DMS53 treated with DMSO at 0.1 percent for 48 hours (cell line): ENCODE data around the gene MYBBP1A.
A peak's percentile ranks its signal among the peaks of the same experiment; 100 is the strongest.
"Not testable (repeated sequence)": the region's sequence is repeated elsewhere in the genome, so short reads cannot be mapped to it uniquely, and the experiment has no call there.

Source experiments
- DNase-seq: peaks from one replicate; lab custom pipeline; 2025; ENCODE audit not compliant: unreplicated experiment; lab: John Stamatoyannopoulos, UW

MYBBP1A gene

GRCh38 chr17:4554997-4555799 is at the start of gene MYBBP1A:
MYBBP1A (minus strand) TSS chr17:4555384; CDS start chr17:4555324, 60 bp downstream.
- DNase-seq = peak; percentile 84

- DNase-seq = not testable (repeated sequence)
These were observed 49.6 kb upstream of the MYBBP1A start for GRCh38 chr17:4604736-4605135.

- DNase-seq = no peak
These were observed 49.0 kb upstream of the MYBBP1A start for GRCh38 chr17:4604111-4604644.

- no peak for DNase-seq
These were observed 46.9 kb upstream of the MYBBP1A start for GRCh38 chr17:4602041-4602440.

GRCh38 chr17:4601326-4601725 is 46.1 kb upstream of the MYBBP1A start:
- DNase-seq = no peak

- DNase-seq = no peak
These were observed 45.4 kb upstream of the MYBBP1A start for GRCh38 chr17:4600563-4600962.

GRCh38 chr17:4599505-4600281 is 44.5 kb upstream of the MYBBP1A start:
- no peak for DNase-seq

- no peak for DNase-seq
These were observed 43.8 kb upstream of the MYBBP1A start for GRCh38 chr17:4598776-4599504.

- no peak for DNase-seq
These were observed 42.8 kb upstream of the MYBBP1A start for GRCh38 chr17:4597975-4598374.

GRCh38 chr17:4596636-4597380 is 41.6 kb upstream of the MYBBP1A start:
- no peak for DNase-seq

- not testable (repeated sequence) for DNase-seq
These were observed 40.6 kb upstream of the MYBBP1A start for GRCh38 chr17:4595685-4596342.

- DNase-seq = no peak
These were observed 39.9 kb upstream of the MYBBP1A start for GRCh38 chr17:4594931-4595684.

- DNase-seq = no peak
These were observed 39.2 kb upstream of the MYBBP1A start for GRCh38 chr17:4594406-4594805.

GRCh38 chr17:4593021-4593421 is 37.8 kb upstream of the MYBBP1A start:
- no peak for DNase-seq

GRCh38 chr17:4592240-4593005 is 37.2 kb upstream of the MYBBP1A start:
- DNase-seq = no peak

GRCh38 chr17:4591529-4591928 is 36.3 kb upstream of the MYBBP1A start:
- DNase-seq = no peak

GRCh38 chr17:4590981-4591453 is 35.8 kb upstream of the MYBBP1A start:
- no peak for DNase-seq

- DNase-seq = not testable (repeated sequence)
These were observed 34.9 kb upstream of the MYBBP1A start for GRCh38 chr17:4590042-4590441.
